Amygdala (tissue), 56 donors: ENCODE results near the gene PRSS16.
"Not testable (repeated sequence)": the region's sequence is repeated elsewhere in the genome, so short reads cannot be mapped to it uniquely, and the experiment has no call there.

ENCODE experiments used
- DNase-seq, 56 donors: peaks; one replicate each; lab custom pipeline; 2025; lab: John Stamatoyannopoulos, UW

The PRSS16 gene

GRCh38 chr6:27242589-27243265 is 4.8 kb upstream of the PRSS16 start:
- no peak for DNase-seq

- no peak for DNase-seq
These were observed 1.3 kb downstream of the PRSS16 start for GRCh38 chr6:27248783-27249182.

DNA sequence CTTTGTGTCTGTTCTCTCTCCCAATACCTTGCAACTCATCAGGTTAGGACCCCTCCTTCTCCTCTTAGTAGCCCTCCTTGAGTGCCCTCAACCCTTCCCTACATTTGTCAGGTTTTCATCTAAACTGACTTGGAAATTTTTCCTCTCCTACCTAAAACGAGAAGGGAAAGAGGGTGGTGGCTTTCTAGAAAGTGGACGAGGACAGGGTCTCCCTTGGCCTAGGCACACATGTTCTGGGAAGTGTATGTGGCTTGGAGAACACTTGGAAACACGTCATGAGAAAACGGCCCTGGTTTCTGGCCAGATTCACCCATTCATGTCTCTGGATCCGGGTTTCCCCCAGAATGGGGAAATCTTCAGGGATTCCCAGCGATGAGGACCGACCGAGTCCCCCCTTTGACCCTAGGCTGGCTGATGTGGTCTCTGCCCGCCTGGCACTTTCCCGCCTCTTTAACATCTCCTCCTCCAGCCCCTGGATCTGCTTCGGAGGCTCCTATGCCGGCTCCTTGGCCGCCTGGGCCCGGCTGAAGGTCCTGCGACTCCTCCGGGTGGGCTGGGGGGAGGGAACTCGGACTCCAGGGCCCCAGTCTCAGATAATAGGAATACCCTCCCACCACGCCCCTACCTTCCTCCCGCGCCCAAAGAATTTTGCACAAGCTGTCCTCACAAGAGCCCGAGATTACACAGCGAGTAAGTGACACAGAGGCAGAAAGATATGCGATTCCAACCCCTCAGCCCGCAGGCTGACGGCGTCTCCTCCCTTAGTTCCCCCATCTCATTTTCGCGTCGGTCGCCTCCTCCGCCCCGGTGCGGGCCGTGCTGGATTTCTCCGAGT is 3.0 kb downstream of the PRSS16 start:
- DNase-seq: peak in 1 of 56 donors; percentile 17

DNA sequence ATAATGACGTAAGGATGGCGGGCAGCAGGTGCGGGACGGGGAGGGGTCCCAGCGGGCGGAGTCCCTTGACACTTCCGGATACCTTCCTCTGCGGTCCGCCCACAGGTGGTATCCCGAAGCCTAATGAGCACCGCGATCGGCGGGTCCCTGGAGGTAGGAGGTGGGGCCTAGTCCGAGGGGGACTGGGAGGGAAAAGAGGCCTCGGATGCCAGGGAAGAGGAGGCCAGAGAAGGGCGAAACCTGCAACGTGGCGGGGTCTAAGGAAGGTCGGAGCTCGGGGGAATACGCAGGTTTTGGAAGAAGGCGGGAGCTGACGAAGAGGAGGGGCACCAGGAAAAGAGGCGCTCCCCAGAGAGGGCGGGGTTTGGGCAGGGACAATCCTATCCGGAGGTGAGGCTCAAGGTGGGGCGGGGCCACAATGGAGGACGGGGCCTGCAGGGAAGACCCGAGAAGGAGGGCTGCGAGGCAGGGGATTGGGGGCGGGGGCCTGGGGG is 3.7 kb downstream of the PRSS16 start:
- DNase-seq: peak in 29 of 56 donors; percentile 2 to 60 (median 28)

- DNase-seq: peak in 24 of 56 donors; percentile 1 to 60 (median 20)
These were observed 4.2 kb downstream of the PRSS16 start for GRCh38 chr6:27251606-27252251.

DNA sequence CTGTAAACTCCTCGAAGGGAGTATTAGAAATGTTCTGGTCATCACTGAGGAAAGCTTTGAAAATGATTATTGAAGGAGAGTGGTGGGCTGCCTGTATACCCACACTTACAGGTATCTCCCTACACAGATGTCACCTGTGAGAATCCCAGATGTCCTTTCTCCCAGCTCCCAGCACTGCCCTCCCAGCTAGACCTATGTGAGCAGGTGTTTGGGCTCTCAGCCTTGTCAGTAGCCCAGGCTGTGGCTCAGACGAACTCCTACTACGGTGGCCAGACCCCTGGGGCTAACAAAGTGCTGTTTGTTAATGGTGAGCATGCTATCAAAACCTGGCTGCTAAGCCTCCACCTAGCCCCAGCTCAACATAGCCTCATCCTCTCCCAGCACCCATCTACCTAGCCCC is 7.1 kb downstream of the PRSS16 start:
- no peak for DNase-seq

- DNase-seq: no peak
These were observed 8.4 kb downstream of the PRSS16 start for GRCh38 chr6:27255866-27256265.

GRCh38 chr6:27260369-27260768 is 12.9 kb downstream of the PRSS16 start:
- no peak for DNase-seq

DNA sequence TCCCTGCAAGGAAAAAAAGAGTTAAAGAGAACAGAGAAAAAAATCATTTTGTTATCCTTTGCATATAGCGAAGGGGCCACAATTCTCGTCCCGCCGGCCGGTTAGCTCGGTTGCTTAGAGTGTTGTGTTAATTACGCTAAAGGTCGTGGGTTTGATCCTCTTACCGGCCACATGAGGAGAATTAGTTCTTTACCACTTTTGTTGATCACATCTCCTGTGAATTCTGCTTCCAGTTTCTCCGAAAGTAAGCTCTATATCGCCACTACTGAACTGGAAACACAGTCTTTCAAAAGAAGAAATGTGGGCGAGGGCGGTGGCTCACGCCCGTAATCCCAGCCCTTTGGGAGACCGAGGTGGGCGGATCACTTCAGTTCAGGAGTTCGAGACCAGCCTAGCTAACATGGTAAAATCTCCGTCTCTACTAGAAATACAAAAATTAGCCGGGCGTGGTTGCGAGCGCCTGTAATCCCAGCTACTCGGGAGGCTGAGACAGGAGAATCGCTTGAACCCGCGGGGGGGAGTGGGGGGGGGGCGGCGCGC is 13.4 kb downstream of the PRSS16 start:
- DNase-seq: no peak

DNA sequence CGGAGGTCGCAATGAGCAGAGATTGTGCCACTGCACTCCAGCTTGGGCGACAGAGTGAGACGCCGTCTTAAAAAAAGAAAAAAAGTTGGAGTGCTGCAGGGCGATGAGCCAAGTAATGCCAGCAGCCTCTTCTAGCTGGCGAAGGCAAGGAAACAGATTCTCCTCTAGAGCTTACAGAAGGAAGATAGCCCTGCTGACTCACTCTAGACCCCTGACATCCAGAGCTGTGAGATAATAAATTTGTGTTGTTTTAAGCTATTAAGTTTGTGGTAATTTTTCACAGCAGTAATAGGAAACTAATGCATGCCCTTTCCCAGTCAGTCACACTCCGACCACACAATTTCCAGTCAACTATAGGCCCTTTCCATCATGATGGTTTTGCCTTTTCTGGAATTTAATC is 16.4 kb downstream of the PRSS16 start:
- no peak for DNase-seq

GRCh38 chr6:27267003-27267402 is 19.5 kb downstream of the PRSS16 start:
- DNase-seq: not testable (repeated sequence)

- no peak for DNase-seq
These were observed 20.4 kb downstream of the PRSS16 start for GRCh38 chr6:27267857-27268434.

- no peak for DNase-seq
These were observed 21.3 kb downstream of the PRSS16 start for GRCh38 chr6:27268803-27269202.

GRCh38 chr6:27273783-27274182 is 26.3 kb downstream of the PRSS16 start:
- DNase-seq: no peak

- no peak for DNase-seq
These were observed 27.8 kb downstream of the PRSS16 start for GRCh38 chr6:27275025-27275956.

GRCh38 chr6:27279513-27280063 is 32.1 kb downstream of the PRSS16 start:
- no peak for DNase-seq

DNA sequence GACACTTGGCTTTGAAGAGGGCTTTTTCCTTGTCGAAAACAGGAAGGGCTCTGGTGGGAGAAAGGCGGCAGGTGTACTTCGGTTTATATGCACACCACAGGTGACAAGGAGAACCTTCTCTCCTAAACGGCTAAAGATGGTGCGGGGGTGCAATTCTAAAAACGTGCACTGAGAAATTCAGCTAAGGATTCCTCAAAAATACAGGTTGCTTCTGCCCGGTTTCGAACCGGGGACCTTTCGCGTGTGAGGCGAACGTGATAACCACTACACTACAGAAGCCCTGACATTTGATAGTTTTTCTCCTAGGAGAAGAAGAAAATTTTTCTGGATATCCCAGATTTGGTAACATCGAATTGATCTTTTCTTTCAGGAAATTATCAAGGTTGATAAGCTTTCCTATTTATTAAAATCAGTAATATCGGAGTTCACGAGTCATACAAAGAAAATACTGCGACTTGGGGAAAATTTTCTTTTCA is 32.6 kb downstream of the PRSS16 start:
- no peak for DNase-seq

- DNase-seq: no peak
These were observed 33.1 kb downstream of the PRSS16 start for GRCh38 chr6:27280540-27281000.

DNA sequence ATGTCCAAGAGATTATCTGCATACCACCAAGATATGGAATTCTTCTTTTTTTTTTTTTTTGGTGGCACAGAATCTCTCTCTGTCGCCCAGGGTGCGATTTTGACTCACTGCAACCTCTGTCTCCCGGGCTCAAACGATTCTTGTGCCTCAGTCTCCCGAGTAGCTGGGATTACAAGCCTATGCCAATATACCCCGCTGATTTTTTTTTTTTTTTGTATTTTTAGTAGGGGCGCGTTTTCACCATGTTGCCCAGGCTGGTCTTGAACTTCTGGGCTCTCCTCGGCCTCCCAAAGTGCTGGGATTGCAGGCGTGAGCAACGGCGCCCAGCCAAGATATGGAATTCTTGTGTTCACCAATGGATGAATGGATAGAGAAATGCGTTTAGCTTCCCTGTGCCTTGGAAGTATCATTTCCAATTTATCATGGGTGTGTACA is 33.6 kb downstream of the PRSS16 start:
- no peak for DNase-seq
